WERI-Rb-1 (cell line): ENCODE measurements around the gene ACADVL.

Experiments used
- DNase-seq: peaks from one replicate; pipeline ENCODE4 v3.0.0-alpha.2; 2020
- H3K27ac ChIP-seq: fragments of 250-450 bp; sonication (Bioruptor Pico); 2 replicates; pipeline ENCODE4 v1.5.1; 2020; ENCODE audit warnings: mild to moderate bottlenecking, moderate library complexity
- H3K27me3 ChIP-seq: fragments of 250-450 bp; sonication (Bioruptor Pico); 2 replicates; pipeline ENCODE4 v1.5.1; 2021; ENCODE audit warnings: mild to moderate bottlenecking, low read depth, moderate library complexity; ENCODE audit not compliant: insufficient read depth, severe bottlenecking
- H3K36me3 ChIP-seq: fragments of 250-450 bp; sonication (Bioruptor Pico); 2 replicates; pipeline ENCODE4 v1.5.1; 2020; ENCODE audit warnings: mild to moderate bottlenecking, moderate library complexity
- H3K4me3 ChIP-seq: 2 replicates; pipeline ENCODE4 v1.5.1; 2011; ENCODE audit warnings: low read depth, mild to moderate bottlenecking, control low read depth, low read length
- H3K9me3 ChIP-seq: fragments of 250-450 bp; sonication (Bioruptor Pico); 2 replicates; pipeline ENCODE4 v1.5.1; 2021; ENCODE audit warnings: mild to moderate bottlenecking, moderate library complexity; ENCODE audit not compliant: severe bottlenecking
- TF ChIP-seq, protein P1 (sequence below): IDR thresholded peaks from 2 replicates; pipeline ENCODE4 v1.5.1; 2011; ENCODE audit warnings: low read depth, mild to moderate bottlenecking, control low read depth, inconsistent platforms, low read length

The ACADVL gene

DNA sequence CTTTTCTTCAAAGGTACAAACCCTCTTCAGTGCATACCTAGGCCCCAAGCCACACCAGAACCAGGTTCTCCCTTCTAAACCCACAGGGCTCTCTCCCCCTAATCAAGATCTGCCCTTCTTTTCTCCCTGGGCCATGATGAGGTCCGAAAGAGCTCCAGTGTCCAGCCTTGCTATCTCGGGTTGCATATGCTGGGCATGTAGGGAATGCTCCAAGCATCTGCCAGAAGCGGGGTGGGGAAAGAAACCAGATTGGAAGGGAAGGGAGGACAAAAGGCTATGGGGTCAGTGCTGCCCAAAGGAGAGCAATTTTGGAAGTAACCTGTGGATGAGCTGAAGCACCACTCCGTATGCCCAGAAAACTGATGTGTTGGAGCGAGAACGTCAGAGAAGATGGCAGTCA lies 29.5 kb downstream of the ACADVL start:
- H3K27me3 ChIP-seq = no peaks in the 10 kb centered on the region
- no peak overlapping the region for H3K27ac ChIP-seq
- no peak overlapping the region for H3K4me3 ChIP-seq
- H3K36me3 ChIP-seq = peaks cover 46% of the 10 kb centered on the region
- no peaks in the 10 kb centered on the region for H3K9me3 ChIP-seq
- no peak for DNase-seq
- TF ChIP-seq, protein P1, sequence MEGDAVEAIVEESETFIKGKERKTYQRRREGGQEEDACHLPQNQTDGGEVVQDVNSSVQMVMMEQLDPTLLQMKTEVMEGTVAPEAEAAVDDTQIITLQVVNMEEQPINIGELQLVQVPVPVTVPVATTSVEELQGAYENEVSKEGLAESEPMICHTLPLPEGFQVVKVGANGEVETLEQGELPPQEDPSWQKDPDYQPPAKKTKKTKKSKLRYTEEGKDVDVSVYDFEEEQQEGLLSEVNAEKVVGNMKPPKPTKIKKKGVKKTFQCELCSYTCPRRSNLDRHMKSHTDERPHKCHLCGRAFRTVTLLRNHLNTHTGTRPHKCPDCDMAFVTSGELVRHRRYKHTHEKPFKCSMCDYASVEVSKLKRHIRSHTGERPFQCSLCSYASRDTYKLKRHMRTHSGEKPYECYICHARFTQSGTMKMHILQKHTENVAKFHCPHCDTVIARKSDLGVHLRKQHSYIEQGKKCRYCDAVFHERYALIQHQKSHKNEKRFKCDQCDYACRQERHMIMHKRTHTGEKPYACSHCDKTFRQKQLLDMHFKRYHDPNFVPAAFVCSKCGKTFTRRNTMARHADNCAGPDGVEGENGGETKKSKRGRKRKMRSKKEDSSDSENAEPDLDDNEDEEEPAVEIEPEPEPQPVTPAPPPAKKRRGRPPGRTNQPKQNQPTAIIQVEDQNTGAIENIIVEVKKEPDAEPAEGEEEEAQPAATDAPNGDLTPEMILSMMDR = no peak

DNA sequence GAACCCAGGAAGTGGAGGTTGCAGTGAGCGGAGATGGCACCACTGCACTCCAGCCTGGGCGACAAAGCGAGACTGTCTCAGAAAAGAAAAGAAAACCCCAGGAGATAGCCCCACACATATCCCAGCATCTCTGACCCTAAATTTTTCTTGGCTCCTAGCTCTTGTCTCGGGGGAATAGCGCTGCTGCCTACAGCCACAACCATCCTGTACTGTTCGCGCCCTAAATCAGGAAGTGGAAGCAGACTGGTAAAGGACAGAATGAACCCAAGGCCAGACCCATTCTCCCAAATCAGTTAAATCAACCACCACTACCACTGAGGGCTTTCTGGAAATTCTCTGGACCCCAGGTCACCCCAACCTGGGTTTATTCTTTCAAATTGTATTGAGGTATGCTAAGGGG lies 30.1 kb downstream of the ACADVL start:
- no peaks in the 10 kb centered on the region for H3K27me3 ChIP-seq
- no peak for DNase-seq
- H3K9me3 ChIP-seq = no peaks in the 10 kb centered on the region
- H3K27ac ChIP-seq = no peak overlapping the region; the same call in 1 of the 2 replicates
- no peak overlapping the region for H3K4me3 ChIP-seq
- TF ChIP-seq, protein P1 = no peak
- peaks cover 46% of the 10 kb centered on the region for H3K36me3 ChIP-seq

DNA sequence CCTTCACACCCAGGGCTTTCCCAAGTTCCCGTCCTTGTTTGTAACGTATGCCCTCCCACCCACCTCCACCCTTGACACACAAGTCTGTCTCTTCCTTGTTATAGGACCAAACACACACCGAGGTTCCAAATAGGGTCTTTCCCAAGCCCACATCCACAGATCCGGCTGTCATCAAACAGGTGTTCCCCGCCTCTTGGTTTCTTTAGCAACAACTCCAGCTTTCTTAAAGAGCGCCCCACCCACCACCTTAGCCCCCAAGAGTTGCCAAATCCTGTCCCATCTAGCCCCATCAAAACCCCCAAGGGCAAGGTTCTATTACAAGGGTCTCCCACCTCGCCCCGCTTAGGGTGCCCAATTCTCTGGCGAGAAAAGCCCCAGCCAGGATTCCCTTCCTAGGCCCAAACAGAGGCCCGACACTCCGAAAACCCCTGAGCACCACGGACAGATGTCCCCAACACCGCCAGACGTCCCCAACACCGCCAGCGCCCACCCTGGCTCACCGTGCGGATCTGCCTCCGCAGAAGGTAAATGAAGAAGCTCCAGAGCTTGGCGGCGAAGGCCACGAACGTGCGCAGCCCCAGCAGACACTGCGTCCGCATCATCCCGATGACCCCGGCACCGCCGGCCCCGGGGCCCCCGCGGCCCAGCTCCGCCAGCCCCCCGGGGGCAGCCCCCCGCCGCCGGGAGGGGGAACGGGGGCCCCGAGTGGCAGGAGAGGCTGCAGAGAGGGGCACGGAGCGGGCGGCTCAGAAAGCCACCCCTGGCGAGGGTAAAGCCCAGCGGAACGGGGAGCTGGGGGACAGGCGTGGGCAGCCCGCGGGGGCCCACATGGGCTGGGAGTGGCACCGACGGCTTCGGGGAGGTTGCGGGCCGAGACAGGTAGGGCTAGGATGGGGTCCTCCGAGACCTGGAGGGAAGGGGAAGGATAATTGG lies 31.2 kb downstream of the ACADVL start:
- peaks cover 46% of the 10 kb centered on the region for H3K36me3 ChIP-seq
- DNase-seq = no peak

DNA sequence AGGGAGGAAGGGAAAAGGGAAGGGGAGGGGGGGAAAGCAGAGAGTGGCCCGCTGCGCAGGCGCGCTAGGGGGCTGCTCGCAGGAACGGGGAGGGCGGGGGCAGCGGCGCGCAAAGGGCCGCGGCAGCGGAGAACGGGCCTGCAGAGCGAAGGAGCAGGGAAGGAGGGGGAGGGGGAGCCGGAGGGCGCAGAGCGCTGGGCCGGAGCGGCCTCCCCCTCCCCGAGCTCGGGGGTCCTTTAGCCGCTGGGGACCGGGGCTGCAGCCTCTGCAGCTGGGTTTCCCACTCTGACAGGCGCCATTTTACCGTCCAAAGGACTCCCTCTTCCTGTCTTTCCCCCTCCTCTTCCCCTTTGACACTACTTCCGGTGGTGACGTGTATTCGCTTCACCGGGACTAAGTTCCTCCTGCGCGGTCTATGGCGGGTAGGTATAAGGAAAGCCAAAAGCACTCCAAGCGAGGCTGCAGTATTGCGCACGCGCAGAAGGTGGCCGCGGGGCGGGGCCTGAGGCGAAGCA lies 32.0 kb downstream of the ACADVL start, which contains the start of gene CTDNEP1:
Gene CTDNEP1, minus strand, starts transcription at position 74 of the 515 bp plus-strand sequence. CDS start 438 bp downstream, outside the sequence.
- H3K36me3 ChIP-seq = peaks cover 46% of the 10 kb centered on the region
- H3K27ac ChIP-seq = peak within 1 kb of the TSS; percentile 98
- TF ChIP-seq, protein P1 = no peak
- H3K27me3 ChIP-seq = no peaks in the 10 kb centered on the region
- H3K9me3 ChIP-seq = no peaks in the 10 kb centered on the region
- DNase-seq = peak; percentile 98
- peak within 1 kb of the TSS; percentile 75 for H3K4me3 ChIP-seq

More for the DNA sequence above, 31.2 kb downstream of the ACADVL start:
- no peaks in the 10 kb centered on the region for H3K9me3 ChIP-seq
- no peaks in the 10 kb centered on the region for H3K27me3 ChIP-seq
- H3K4me3 ChIP-seq = peak overlapping the region; percentile 75
- H3K27ac ChIP-seq = peak overlapping the region; percentile 98
- TF ChIP-seq, protein P1 = no peak

DNA sequence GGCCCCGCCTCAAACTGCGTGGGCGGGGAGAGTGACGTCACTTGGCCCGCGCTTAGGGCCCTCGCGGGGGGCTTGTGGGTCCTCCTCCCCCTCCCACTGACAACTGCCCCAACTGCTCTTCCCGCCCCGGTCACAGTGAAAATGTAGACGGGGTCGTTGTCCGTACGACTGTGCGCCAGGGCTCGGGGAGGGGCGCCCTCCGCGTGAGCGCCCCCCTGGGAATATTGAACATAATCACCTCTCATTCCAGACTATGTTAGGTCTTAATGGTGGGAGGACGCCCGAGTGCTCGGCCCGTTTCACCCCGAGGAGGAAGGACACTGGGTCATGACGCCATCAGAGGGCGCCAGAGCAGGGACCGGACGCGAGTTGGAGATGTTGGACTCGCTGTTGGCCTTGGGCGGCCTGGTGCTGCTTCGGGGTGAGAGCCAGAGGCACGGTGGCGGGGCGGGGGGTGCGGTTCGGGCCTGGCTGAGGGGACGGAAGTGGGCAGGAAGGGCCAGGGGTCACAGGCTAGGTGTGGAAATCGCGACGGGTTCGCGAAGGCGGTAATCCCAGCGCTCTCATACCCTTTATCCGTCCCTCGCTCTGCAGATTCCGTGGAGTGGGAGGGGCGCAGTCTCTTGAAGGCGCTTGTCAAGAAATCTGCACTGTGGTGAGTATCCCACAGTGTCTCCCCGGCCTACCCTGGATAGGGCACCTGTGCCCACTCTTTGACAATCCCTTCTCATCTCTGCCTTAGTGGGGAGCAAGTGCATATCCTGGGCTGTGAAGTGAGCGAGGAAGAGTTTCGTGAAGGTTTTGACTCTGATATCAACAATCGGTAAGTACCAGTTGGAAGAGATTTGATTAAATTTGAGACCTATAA lies 32.7 kb downstream of the ACADVL start, which contains the start of gene ELP5:
Gene ELP5, plus strand, starts transcription at position 40 of the 868 bp plus-strand sequence. Its CDS starts 336 bp downstream, at position 376.
- H3K4me3 ChIP-seq = peak within 1 kb of the TSS; percentile 75

More for the DNA sequence above, 32.7 kb downstream of the ACADVL start, which contains the start of gene ELP5:
- peak; percentile 94 for DNase-seq
- peaks cover 48% of the 10 kb centered on the region for H3K36me3 ChIP-seq
- peak within 1 kb of the TSS; percentile 98 for H3K27ac ChIP-seq
- TF ChIP-seq, protein P1 = 0 out of 2 replicates have a peak, but pooled peaks have one; percentile 24
- no peaks in the 10 kb centered on the region for H3K27me3 ChIP-seq
- H3K9me3 ChIP-seq = no peaks in the 10 kb centered on the region
